NT2/D1 (cell line): ENCODE results near the gene EML3.

Experiments
- YY1 ChIP-seq: IDR thresholded peaks from 2 replicates; pipeline ENCODE4 v1.6.1; 2011; ENCODE audit not compliant: insufficient read length, insufficient read depth
- ZNF274 ChIP-seq: IDR thresholded peaks from 2 replicates; pipeline ENCODE4 v1.6.1; 2011; ENCODE audit warnings: mild to moderate bottlenecking, low read depth, low read length

DNA sequence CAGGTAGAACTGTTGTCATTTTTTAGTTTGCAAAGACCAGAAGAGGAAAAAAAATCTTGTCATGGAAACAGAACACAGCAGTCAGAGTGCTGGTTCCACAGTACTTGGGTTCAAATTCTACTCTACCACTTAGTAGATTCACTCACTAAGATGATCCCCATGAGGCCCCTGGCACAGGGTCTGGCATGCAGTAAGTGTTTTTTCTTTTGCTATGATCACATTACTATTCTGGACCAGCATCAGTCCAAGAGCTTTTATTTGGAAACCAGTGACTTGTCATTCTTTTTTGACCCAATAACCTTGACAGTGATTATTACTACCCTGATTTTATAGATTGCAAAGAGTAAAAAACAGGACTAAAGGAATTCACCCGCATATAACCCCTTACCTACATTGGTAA, 43.0 kb downstream of the EML3 start:
- TF ChIP-seq YY1 (no peak), ZNF274 (no peak)
